ENCODE data around the gene AGPAT2. TPM values are rescaled to one million over a fixed set of nuclear protein-coding genes. Genes with fewer than 3 reads are reported as not detected.

Gene AGPAT2
- total RNA-seq, 1 experiment from 2014 or later = 77.9 TPM

DNA sequence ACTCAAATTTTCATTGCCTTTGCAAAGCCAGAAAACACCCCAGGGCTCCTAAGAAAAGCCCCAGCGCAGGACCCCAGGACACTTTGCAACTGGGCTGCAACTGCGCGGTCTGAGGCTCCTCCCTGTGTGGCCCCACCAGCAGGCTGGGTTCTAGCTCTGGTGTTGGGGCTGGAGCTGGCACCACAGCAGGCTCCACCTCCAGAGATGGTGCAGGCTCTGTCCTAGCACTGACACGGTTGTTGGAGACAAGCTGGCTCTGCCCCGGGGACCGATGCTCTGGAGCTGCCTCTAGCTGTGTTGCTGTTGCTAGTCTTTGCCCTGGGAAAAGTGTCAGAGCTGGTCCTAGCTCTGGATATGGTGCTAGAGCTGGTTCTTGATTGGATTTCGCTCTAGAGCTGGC lies 41.9 kb upstream of the AGPAT2 start:
- H3K9me3 ChIP-seq (ENCODE audit: control insufficient read depth, insufficient read depth, low read depth, low read length) = no peaks in the 10 kb centered on the region
- TF ChIP-seq POLR2AphosphoS5 (IDR thresholded peaks at IDR 0.05; ENCODE audit: low read depth, low read length) (no peak), SIN3A (IDR thresholded peaks at IDR 0.05; ENCODE audit: borderline replicate concordance, insufficient read depth, low read depth, low read length) (no peak), TCF7L2 (IDR thresholded peaks at IDR 0.05; ENCODE audit: low read depth, low read length) (no peak), REST (IDR thresholded peaks at IDR 0.05; ENCODE audit: insufficient read depth in 1 of 2, low read depth in 2 of 2, low read length in 1 of 2) (no peak)
- TF ChIP-seq, protein P1, sequence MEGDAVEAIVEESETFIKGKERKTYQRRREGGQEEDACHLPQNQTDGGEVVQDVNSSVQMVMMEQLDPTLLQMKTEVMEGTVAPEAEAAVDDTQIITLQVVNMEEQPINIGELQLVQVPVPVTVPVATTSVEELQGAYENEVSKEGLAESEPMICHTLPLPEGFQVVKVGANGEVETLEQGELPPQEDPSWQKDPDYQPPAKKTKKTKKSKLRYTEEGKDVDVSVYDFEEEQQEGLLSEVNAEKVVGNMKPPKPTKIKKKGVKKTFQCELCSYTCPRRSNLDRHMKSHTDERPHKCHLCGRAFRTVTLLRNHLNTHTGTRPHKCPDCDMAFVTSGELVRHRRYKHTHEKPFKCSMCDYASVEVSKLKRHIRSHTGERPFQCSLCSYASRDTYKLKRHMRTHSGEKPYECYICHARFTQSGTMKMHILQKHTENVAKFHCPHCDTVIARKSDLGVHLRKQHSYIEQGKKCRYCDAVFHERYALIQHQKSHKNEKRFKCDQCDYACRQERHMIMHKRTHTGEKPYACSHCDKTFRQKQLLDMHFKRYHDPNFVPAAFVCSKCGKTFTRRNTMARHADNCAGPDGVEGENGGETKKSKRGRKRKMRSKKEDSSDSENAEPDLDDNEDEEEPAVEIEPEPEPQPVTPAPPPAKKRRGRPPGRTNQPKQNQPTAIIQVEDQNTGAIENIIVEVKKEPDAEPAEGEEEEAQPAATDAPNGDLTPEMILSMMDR (IDR thresholded peaks at IDR 0.05) = no peak
- BruUV-seq (replicated peaks) = no TSS peak
- peak overlapping the region; percentile 74 for H3K27ac ChIP-seq (ENCODE audit: low read length)
- intact Hi-C loops (cut with micrococcal nuclease; ENCODE audit: unreplicated experiment) = no loop called here
- peaks cover 14% of the 10 kb centered on the region for H3K36me3 ChIP-seq (ENCODE audit: control insufficient read depth, insufficient read depth, low read length)
- ChIA-PET POLR2A (no interaction called here), CTCF (no interaction called here)
- H3K4me3 ChIP-seq (ENCODE audit: low read depth in 2 of 2, low read length in 2 of 2) = peak overlapping the region; percentile 92 to 96
- peaks cover 21% of the 10 kb centered on the region for H3K4me1 ChIP-seq (ENCODE audit: control insufficient read depth, insufficient read depth, low read length)
- peak; percentile 37; the same call in 1 of the 2 replicates for ATAC-seq
- no peaks in the 10 kb centered on the region for H3K27me3 ChIP-seq (ENCODE audit: control insufficient read depth, insufficient read depth, low read length)
- no peak for DNase-seq (ENCODE audit: low read depth, low spot score)
- in situ Hi-C loops (cut with HindIII; ENCODE audit: low pct_unique_long_range_greater_than_20kb, low sequenced_read_pairs) = no loop called here

GRCh38 chr9:136728548-136729123 lies 41.4 kb upstream of the AGPAT2 start:
- TF ChIP-seq, protein P1 (IDR thresholded peaks at IDR 0.05) = no peak
- TF ChIP-seq REST (IDR thresholded peaks at IDR 0.05; ENCODE audit: insufficient read depth in 1 of 2, low read depth in 2 of 2, low read length in 1 of 2) (no peak), POLR2AphosphoS5 (IDR thresholded peaks at IDR 0.05; ENCODE audit: low read depth, low read length) (no peak), SIN3A (IDR thresholded peaks at IDR 0.05; ENCODE audit: borderline replicate concordance, insufficient read depth, low read depth, low read length) (no peak), TCF7L2 (IDR thresholded peaks at IDR 0.05; ENCODE audit: low read depth, low read length) (no peak)
- ChIA-PET POLR2A (no interaction called here), CTCF (no interaction called here)
- peak overlapping the region; percentile 92 to 96 for H3K4me3 ChIP-seq (ENCODE audit: low read depth in 2 of 2, low read length in 2 of 2)
- no peak for DNase-seq (ENCODE audit: low read depth, low spot score)
- H3K9me3 ChIP-seq (ENCODE audit: control insufficient read depth, insufficient read depth, low read depth, low read length) = no peaks in the 10 kb centered on the region
- peak overlapping the region; percentile 74 for H3K27ac ChIP-seq (ENCODE audit: low read length)
- H3K36me3 ChIP-seq (ENCODE audit: control insufficient read depth, insufficient read depth, low read length) = peaks cover 14% of the 10 kb centered on the region
- in situ Hi-C loops (cut with HindIII; ENCODE audit: low pct_unique_long_range_greater_than_20kb, low sequenced_read_pairs) (no loop called here), intact Hi-C loops (cut with micrococcal nuclease; ENCODE audit: unreplicated experiment) (no loop called here)
- H3K4me1 ChIP-seq (ENCODE audit: control insufficient read depth, insufficient read depth, low read length) = peaks cover 26% of the 10 kb centered on the region
- ATAC-seq = peak; percentile 48
- H3K27me3 ChIP-seq (ENCODE audit: control insufficient read depth, insufficient read depth, low read length) = no peaks in the 10 kb centered on the region
- no TSS peak for BruUV-seq (replicated peaks)
